Left forelimb (tissue), 1 donor: Measurements from ENCODE around the gene LFNG.

Source experiments
- DNase-seq: peaks from one replicate; pipeline ENCODE4 v3.0.0-alpha.2; 2018; ENCODE audit warnings: low spot score

Gene LFNG

DNA sequence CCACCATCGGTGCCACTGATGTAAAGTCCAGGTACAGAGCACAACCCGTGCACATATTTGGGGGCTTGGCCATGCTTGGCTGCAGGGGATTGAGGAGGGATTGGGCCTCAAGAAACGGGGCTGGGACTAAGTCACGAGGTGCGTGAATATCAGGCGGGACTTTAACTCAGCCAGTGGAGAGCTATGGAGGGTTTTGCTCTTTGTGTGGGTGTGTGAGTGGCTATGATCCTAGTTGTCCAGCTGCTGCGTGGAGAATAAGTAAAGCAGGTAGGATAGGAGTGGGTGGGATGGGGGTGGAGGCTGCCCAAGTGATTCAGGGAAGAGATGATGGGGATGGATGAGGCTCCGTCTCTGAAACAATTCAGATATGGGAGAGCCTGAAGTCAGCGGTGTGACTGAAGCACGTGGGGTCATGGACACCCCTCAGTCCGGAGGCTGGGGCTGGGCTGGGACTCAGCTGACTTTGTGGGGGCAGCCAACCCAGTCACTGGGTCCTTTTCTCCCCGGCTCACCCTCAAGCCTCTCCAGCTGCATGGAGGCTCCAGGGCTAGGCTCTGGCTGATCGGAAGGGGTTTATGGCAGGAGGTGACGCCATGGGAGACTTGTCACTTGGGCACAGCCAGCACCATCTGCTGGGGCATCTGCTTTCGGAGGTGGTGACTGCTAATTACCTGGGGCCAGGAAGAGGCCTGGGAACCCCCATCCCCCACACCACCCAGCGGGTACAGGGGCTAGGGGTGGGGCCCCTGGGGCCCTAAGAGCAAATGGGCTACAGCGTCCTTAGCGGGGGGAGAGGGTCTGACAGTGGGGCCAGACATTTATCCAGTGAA is 1.7 kb upstream of the LFNG start:
- DNase-seq = no peak

DNA sequence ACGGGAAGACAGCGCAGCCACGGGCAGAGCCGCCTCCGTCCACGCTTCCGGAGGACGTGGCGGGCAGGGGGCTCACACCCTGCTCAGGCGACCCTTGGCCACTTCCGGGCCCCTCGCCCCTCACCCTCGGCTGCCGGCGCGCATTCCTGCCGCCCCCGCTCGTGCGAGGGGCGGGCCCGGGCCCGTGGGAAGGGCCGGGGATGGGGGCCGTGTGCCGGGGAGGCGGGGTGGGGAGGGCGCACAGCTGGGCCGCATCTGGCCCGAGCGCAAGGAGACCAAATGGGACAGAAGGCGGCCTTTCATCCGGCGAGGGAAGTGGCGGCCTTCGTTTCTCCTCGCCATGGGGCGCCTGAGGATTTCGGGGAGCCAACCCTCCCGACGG is 846 bp upstream of the LFNG start:
- no peak for DNase-seq

DNA sequence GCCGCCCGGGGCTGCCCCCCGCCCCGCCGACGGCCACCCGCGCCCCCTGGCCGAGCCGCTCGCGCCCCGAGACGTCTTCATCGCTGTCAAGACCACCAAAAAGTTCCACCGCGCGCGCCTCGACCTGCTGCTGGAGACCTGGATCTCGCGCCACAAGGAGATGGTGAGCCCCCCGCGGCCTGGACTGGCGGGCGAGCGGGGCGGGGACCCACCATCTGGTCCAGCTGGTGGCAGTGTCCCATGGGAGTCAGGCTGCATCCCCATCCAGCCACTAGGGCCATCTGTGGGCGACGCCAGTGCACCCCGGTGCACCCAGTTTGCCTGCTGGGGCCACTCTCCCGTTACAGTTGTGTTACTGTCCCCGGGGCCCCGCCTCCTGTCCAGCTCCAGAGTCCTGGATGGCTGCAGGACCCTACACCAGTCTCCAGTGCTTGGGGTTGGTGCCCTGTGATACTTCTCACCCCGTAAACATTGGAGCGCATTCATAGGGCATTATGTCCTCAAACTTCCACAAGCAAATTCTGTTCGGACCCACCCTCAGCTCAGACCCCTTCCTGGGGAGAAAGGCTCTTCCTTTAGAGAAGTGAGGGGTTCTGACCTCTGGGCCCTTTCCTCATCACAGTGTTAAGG is 672 bp downstream of the LFNG start:
- DNase-seq = no peak

DNA sequence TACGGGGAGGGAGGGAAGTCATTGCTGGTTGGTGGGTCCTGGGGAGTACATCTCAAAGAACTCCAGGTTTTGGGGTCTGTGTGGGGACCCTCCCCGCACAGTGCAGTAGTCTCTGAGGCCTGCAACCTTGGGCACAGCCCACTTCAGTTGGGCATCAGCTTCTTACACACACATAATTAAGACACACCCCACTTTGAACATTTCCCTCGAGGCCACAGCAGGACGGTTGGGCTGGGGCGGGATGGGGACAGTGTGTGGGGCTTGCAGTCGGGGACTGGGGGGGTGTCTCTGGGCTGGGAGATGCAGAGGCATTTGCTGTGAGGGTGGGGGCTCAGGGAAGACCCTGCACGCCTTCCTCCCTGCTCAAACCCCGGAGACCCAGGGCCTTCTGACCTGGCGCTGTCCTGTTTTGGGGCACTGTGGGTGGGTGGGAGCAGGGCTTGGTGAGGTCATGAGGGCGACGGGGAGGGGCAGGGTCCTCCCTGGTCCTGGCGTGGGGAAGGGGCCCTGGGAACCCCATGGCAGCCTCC is 1.3 kb downstream of the LFNG start:
- no peak for DNase-seq

DNA sequence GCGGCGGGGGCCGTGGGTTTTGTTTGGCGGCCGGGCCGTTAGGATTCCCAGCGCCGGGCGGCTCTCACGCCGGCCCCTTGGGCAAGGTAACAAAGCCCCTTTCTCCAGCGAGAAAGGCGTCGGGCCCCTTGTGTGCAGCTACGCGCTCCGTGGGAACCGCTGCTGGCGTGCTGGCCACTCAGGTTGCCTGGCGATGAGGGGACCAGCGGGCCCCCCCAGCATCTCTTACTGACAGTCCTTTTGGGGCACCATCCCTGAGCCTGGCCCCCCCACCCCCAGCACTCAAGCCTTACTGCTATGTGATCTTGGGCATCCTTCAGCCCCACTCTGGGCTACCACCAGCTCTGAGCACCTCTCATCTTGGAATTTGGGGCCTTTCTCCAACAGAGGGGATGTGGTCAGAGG is 1.8 kb downstream of the LFNG start:
- no peak for DNase-seq

DNA sequence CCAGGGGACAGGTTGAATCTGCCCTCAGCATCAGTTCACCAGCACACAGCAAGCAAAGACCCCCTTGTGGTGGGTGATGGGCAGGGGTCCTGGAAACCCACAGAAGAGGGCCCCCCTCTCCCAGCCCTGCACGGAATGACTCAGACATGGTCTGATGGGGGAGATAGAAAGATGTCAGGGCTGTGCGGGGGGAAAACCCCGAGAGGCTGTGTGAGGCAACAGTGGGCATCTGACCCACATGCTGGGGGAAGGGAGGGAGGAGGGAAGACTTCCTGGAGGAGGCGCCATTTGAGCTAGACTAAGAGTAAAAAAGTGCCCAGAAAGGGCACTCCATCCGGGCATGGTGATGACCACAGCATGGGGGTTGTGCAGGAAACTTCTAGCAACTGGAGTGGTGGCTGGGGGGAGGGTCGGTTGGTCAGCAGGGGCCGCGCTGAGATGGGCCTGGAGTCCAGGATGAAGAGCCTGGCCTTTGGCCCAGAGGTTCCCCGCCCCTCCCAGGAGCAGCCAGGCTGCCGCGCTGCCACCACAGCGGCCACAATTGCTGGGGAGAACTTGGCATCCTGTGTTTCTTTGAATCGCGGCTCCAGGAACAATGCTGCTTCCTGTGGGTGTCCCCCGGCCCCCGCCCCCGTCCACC is 2.5 kb downstream of the LFNG start:
- DNase-seq = no peak

DNA sequence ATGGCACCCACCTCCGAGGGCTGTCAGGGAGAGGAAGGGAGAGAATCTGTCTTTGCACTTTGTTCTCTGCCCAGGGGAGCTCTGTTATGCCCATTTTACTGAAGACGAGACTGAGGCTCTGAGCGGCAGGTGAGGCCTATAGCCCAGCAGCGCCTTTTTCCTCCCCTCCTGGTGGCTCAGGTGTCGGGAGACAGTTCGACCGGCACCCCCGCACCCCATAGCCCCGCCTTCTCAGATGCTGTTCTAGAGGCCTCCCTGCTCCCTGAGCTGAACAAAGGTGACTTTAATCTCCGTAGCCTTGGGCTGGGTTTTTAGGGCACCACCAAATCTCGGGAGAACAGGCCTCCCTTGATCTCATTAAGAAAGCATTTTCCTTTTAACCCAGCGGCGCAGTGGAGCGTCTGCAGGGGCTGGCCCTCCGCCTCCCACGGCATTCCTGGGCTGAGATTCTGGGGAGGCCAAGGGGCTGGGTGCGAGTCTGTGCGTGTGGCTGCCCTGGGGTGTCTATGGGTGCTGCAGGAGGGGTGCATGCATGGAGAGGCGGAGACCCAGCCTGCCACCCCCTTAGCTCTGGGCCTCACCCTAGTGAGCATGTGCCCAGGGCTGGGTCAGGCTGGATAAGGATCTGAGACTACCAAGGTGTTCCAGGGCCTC is 3.3 kb downstream of the LFNG start:
- DNase-seq = no peak

DNA sequence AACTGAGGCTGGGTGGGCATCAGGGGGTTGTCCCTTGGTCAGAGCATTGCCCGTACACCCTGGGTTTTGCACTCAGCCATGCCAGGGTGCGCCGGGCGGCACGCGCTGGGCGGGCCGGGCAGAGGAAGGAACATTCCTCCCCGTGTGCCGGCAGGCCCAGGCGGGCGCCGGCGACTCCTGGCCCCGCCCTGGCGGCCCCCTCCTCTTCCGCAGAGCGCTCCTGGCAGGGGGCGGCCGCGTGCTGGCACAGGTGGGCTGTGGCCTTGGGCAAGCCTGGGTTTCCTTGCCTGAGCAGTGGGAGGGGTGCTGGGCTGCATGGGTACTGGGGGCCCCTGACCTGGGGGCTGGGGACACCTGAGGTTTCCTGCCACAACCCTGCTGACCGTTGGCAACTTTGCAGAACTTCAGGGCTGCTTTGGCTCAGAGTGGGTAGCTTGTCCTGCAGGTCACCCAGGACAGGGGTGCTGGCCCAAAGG is 3.9 kb downstream of the LFNG start:
- DNase-seq = no peak

DNA sequence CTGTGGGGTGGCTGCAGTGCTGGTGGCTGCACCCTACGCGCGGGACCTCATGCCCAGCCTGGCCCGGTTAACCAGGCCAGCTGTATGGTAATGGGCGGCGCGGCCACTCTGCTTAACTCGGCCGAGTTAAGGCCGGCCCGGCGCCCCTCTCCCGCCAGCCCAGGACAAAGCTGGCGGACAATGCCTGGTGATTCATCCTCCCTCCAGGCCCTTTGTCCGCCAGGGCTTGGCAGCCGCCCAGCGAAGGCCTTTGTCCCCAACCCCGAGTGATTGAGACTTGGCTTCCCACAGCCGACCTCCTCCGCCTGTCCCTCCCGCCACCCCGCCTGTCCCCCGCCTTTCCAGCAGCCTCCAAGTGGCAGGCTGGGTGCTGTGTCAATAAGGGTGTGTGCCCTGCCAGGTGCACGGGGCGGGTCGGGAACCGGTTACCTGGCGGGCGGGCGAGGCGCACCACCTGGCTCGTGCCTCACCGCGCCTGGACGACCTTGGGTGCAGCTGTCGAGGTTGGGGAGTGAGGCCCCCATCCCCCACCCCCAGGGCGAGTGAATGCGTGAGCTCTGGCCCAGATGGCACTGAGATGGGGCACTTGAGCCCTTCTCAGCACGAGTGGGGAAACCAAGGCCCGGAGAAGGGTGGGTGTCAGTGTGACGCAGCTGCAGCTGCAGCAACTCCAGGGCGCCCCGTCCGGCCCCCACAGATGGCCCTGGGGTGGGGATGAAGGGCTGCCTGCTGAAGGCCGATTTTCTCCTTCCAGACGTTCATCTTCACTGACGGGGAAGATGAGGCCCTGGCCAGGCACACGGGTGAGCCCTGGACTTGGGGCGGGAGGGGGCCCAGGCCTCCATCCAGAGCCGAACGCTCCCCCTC is 4.6 kb downstream of the LFNG start:
- no peak for DNase-seq

DNA sequence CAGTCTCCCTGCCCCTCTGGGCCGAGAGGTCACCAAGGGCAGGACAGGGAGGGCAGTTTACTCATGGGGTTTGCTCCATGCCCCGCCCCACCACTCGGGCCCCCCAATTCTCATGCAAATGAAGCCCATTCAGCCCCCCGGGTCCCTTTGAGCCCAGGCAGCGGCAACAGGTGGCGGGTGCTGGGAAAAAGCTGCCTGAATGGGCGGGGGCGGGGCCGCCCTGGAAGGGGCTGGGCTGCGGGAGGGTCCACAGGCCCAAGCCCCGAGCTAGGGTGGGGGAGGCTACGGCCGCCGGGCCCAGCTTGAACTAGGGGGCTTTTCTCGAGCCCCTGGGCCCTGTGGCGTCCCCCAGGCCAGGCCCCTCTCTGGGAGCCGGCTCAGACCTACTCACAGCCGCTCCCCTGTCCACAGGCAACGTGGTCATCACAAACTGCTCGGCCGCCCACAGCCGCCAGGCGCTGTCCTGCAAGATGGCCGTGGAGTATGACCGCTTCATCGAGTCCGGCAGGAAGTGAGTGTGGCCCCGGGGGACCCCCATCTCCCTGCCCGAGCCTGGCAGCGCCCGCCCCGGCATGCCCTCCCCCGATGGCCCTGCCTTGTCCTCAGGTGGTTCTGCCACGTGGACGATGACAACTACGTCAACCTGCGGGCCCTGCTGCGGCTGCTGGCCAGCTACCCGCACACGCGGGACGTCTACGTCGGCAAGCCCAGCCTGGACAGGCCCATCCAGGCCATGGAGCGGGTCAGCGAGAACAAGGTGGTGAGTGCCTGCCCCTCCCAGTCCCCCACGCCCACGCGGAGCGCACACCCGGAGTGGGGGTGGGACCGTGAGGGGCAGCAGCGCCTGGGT is 5.5 kb downstream of the LFNG start:
- DNase-seq = no peak

DNA sequence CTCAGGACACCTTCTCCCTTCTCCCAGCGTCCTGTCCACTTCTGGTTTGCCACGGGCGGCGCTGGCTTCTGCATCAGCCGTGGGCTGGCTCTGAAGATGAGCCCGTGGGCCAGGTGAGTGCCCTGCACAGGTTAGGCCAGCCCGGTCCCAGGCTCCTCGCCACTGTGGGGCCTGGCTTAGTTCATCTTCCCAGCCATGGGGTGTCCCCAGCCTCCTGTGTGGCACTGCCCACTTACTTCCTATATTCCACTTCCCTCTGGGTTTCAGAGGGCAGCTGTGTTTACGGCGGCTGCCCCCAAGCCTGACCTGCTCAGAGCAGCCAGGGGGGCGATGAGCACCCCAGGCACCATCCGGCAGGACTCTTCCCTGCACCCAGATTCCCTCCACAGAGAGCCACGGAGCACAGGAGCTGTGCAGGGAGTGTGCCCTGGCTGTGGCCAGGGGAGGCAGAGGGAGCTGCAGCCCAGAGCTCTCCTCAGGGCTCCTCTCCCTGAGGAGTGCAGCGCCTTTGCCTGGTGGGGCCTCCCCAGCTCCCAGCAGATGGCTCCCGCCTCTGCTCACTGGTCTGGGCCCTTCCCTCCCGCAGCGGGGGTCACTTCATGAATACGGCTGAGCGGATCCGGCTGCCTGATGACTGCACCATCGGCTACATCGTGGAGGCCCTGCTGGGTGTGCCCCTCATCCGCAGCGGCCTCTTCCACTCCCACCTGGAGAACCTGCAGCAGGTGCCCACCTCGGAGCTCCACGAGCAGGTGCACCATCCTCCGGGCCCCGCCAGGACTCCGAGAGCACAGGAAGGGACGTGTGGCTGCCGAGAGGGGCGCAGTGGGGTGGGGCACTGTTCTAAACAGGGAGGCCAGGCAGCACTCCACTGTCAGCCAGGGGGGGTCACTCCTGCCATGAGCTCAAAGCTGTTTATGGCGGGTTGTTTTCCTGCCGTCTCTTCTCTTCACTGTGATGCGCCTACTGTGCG is 6.4 kb downstream of the LFNG start:
- no peak for DNase-seq

DNA sequence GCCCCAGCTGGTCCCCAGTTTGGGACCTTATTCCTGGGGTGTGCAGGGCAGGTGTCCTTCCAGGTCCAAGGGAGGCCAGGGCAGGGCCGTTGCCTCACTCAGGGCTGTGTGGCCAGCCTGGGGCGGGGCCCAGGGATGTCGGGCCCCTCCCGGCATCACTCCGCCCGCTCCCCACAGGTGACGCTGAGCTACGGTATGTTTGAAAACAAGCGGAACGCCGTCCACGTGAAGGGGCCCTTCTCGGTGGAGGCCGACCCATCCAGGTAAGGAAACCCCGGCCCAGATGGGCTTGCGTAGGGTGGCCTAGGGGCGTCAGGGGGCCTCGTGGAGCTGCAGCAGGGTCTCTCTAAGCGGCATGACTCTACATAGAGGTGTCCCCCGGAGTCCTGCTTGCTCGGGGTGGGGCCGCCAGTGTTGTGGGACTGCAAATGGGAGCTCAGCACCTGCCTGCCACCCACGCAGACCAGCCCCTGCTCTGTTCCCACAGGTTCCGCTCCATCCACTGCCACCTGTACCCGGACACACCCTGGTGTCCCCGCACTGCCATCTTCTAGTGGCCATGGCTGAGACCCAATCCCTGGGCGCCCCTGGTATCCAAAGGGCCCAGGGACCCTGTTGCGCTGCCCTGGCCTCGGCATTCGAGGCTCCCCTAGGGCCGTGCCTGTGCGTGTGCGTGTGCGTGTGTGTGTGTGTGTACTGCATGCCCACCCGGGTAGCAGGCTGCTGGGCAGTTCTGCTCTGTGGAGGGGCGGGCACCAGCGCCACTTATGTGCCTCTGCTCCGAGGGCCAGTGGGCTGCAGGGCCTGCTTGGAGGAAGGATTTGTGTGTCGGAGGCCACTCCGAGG is 7.3 kb downstream of the LFNG start:
- no peak for DNase-seq

DNA sequence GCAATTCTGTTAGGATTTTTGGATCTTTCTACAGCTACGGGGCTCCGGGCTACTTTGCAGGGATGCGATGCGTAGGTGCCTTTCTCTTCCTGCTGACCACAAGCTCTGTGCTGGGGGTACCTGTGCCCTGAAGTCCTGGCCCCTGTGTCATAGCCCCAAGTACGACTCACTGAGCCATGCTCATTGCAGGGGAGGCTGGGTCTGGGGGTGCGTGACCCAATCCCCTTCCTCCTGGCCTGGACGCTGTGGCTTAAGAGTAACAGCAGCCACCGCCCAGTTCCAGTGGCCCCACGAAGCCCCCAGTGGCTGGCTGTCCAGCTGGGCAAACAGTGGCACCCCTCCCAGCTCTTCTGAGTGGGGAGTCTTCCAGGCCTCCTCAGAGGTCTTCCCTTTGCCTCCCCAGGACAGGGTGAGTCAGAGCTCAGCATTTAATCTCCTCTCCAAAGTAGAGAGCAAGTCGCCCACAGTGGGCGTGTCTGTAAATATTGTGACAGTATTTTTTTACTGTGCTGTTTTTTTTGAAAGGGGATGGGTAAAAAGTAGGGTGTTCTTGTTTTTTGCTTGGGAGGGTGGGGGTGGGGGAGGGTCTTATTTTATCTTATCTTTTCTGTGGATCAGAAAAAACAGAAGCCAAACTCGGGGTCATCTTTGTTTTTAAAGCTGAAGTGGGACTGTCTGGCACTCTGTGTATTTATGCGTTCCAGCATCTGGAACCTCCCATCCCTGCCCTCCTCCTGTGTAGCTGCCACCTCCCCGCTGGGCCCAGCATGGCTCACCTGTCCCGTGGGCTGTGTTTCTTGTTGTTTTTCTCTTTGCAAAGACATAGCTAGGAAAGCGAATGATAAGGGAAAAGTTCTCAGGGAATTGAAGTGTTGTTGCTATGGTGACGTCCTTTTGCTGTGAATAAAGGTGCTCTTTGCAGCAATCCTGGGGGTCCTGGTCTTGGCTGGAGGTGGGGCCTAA is 8.2 kb downstream of the LFNG start:
- no peak for DNase-seq

DNA sequence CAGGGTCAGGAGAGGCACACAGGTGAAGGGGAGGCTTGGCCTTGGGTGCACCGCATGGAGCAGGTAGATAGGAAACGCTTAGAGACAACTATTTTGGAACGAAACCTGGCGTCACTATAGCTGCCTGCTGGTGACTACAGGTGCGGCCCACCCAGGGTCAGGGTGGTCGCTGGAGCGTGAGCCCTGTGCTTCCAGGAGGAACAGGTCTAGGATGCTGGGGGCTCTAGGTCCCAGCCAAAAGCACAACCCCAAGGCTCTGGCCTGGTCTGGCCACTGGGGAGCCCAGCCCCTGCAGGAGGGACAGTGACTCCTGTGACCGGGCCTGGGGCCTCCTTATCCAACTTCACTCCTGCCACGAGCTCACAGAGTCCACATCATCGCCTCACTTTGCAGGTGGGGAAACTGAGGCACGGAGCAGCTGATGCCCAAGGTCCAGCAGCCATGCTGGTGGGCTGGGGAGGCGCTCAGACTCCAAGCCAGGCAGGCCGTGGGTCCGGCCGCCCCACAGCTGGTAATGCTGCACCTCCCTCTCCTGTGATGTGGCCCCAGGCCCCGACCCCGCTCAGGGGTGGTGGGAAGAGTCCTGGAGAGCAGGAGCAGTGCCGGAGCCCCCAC is 9.0 kb downstream of the LFNG start:
- no peak for DNase-seq

DNA sequence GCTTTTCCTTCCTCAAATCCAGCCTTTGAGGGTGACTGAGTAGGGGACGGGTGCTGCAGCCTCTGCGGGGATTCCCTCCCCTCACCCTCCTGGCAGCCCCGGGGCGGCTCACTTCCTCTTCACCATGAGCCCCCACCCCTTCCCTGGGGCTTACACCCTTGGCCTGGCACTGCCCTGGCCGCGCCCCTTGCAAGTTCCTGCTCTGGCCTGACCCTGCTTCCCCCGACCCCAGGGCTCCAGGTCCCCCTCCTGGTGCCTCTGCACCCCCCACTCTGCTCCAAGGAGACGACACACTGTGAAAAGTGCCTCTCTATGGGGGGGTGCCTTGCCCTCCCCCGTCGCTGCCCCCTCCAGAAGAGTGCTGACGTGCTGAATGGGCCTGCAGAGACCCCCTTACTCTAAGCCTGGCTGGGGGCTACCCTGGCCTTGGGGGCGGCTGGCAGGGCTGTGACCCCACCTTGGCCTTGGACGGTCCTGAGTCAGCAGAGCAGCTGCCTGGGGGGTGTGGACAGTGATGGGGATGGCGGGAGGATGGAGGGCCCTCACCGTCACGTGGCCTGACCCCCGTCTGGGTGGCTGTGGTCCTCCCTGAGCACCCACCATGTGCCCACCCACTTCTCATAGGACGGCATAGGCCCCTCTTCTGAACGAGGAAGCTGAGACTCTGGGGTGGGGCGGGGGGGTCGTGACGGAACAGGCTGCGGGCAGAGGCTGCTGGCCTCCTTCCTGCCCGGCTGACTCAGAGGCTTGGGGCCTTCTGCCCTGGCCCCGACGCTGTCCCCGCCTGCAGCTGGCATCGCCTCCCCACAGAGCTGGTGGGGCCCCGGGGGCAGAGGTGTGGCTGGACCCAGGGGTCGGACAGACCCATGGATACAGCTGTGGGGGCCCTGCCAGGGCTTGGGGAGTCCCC is 9.8 kb downstream of the LFNG start:
- no peak for DNase-seq
